ENCODE results near the gene DMRT3.

Gene DMRT3

DNA sequence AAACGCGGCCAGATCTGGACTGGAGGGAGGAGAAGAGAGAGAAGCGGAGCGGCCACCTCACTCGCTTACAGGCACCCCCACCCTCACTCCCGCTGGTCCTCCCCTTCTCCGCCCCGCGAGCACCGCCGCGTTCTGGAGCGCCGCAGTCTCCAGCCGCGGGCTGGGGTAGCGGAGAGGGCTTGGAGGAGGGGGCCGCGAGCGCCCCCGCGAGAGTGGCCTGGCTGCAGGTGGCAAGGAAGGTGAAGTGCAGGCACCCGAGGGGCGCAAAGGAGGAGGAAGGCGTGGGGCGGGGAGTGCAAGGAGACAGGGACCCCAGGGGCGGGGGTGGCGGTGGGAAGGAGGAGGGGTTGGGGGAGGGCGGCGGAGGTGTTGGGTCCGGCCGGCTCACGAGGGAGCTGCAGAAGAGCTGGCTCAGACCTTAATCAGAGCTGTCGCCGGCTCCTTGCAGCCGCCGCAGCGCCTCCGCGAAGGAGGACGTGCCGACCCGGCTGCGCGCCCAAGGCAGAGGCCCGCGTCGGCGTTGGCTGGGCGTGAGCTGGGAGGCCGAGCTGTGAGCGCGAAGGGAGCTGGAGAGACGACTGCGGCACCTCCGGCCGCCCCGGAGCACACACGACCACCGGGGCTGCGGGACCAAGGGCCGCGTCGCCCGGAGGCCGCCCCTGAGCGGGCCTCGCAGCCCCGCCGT is at the start of gene DMRT3:
DMRT3 (plus strand) TSS at position 398 of the 685 bp plus-strand sequence. CDS start 347 bp downstream, outside the sequence.
- DNase-seq = no peak

DNA sequence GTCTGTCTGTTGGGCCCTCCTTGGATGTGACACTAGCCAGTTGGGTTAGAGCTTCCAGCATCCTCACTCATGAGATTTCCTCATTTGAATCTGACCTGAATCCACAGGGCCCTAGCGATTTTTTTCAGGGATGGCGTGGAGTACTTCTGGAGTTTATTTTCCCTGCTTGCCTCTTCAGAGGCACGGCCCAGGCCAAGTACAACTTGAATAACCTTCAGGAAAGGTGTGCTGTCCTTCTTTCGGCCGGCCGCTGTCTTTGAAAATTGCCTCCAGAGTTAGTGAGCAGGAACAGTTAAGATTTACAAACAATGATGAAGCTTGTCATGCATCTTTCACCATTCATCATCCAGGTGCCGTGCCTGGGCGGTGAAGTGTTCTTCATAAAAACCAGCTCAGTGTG is 49.5 kb upstream of the DMRT3 start:
- DNase-seq = no peak

DNA sequence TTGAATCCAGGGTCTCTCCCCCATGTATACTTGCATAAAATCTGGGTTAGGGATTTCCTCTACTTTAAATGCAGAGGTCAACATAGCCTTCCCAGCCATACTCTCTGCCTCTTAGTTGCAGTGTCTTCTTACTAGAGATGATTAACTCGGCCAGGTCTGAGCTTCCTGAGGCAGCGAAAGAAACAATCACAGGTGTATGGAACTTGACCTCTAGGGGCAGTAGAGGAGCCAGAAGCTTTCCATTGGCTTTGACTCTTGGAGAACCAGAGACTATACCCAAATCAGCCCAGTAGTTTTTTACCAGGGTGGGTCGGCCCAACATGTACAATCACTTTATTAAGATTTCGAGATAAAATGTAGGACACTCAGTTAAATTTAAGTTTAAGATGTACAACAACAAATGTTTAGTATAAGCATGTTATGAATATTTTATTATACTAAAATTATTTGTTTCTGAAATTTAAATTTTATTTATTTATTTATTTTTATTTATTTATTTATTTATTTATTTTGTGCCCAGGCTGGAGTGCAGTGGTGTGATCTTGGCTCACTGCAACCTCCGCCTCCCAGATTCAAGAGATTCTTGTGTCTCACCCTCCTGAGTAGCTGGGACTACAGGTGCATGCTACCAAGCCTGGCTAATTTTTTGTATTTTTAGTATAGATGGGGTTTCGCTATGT is 48.0 kb upstream of the DMRT3 start:
- DNase-seq = no peak

DNA sequence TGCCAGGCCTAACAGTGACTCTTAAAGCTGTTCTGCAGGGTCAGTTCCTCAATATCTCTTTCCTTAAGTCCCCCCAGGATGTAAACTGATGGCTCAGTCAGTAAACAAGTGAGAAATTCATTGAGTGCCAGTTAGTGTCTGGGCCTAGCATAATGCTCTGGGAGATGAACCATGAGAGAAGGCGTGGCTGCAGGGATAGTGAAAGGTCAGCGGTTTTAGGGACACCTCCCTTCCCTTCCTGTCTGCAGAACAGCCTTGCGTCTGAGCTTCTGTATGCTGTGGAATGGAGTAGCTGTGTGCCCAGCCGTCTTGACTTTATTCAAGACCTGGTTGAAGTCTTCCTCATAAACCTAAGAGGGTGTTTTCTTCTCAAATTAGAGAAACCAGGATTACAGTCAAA is 46.7 kb upstream of the DMRT3 start:
- no peak for DNase-seq

GRCh38 chr9:933356-933755 is 43.1 kb upstream of the DMRT3 start:
- no peak for DNase-seq

GRCh38 chr9:935348-935965 is 41.0 kb upstream of the DMRT3 start:
- DNase-seq = no peak

DNA sequence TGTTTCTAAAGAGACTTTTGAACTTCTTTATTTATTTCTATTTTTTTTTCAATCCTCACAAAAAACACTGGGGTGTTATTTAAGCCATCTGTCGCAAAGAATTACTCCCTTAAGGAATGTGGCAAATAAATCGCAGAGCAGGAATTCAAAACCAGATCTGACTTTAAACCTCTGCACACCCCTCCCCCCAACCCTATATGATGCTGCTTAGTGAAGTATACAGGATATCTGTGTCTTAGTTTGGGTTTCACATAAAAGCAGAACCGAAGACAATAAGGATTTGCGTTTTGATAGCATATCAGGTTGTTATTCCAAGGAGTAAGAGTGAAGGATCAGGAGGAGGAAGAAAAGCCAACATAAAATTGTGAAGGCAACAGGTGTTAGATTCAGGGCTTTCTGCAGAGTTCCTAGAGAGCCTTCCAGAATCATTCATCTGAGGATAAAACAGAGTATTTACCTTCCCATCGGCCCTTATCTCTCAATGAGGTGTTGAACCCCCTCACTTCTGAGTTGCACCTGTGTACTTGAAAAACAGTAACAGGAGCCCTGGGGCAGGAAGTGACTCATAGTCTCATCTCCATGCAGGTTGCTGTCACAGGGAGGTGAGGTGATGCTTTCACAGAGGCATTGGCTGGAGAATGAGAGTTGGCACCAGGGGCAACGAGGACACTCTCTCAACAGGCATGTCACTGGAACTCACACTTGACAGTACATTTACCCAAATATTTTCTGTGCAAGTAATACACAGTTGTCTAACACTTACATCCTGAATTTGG is 33.5 kb upstream of the DMRT3 start:
- no peak for DNase-seq

- DNase-seq = no peak
Measured at GRCh38 chr9:947985-948384, 28.5 kb upstream of the DMRT3 start.

DNA sequence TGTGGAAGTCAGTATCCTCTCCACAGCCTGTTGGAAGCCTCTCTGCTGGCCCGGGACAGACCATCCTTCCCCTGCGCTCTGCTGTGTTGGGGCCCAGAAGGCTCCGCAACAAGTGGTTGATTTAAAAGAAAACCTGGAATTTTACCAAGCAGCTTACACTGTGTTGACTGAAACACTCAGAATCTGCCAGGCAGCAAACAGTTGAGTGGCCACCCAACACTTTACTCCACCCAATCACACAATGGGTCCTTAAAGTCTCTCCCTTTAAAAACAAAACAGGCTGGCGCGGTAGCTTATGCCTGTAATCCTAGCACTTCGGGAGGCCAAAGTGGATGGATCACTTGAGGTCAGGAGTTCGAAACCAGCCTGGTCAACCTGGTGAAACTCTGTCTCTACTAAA is 28.0 kb upstream of the DMRT3 start:
- no peak for DNase-seq

GRCh38 chr9:950139-950538 is 26.3 kb upstream of the DMRT3 start:
- DNase-seq = no peak

- no peak for DNase-seq
Measured at GRCh38 chr9:952546-952945, 23.9 kb upstream of the DMRT3 start.

DNA sequence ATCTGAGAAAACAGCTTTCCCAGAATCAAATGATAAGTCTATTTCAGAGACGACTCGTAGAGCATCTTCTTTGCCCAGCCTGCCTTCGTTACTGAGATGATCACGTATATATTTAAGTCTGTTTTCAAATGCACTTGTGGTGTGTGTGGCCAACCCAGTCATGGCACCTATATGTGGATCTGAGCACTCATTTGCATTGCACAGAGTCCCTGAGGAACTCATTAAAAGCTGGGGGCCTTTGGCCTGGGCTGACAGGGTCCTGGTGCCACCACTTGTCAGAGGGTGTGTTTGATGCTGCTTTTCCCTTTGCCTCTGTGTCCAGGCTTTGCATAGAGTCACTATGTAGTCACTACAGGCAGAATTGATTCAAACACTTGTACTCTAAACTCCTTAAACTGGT is 17.4 kb upstream of the DMRT3 start:
- DNase-seq = no peak

GRCh38 chr9:959914-960313 is 16.5 kb upstream of the DMRT3 start:
- no peak for DNase-seq

GRCh38 chr9:962023-962422 is 14.4 kb upstream of the DMRT3 start:
- no peak for DNase-seq

- no peak for DNase-seq
Measured at GRCh38 chr9:965497-965896, 11.0 kb upstream of the DMRT3 start.

DNA sequence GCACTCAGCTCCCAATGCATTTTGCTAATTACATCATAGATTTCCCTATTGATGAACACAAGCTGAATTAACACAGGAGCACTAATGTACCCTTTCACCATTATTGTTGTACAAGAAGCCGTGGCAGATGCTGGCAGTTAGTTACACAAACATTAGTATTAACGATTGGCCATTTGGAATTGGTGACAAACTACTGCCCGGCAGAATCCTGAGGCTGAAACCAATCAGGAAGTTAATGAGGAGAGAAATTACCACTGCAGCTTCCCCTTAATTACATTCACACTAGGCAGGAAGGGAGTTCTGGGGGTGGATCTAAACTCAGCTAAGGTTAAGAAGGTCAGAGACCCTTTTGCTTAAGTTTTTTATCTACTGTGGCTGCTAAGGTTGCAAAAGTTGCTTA is 9.6 kb upstream of the DMRT3 start:
- DNase-seq = no peak

- no peak for DNase-seq
Measured at GRCh38 chr9:967436-967835, 9.0 kb upstream of the DMRT3 start.

- DNase-seq = no peak
Measured at GRCh38 chr9:967903-968641, 8.4 kb upstream of the DMRT3 start.

GRCh38 chr9:969310-970150 is 6.9 kb upstream of the DMRT3 start:
- DNase-seq = no peak

DNA sequence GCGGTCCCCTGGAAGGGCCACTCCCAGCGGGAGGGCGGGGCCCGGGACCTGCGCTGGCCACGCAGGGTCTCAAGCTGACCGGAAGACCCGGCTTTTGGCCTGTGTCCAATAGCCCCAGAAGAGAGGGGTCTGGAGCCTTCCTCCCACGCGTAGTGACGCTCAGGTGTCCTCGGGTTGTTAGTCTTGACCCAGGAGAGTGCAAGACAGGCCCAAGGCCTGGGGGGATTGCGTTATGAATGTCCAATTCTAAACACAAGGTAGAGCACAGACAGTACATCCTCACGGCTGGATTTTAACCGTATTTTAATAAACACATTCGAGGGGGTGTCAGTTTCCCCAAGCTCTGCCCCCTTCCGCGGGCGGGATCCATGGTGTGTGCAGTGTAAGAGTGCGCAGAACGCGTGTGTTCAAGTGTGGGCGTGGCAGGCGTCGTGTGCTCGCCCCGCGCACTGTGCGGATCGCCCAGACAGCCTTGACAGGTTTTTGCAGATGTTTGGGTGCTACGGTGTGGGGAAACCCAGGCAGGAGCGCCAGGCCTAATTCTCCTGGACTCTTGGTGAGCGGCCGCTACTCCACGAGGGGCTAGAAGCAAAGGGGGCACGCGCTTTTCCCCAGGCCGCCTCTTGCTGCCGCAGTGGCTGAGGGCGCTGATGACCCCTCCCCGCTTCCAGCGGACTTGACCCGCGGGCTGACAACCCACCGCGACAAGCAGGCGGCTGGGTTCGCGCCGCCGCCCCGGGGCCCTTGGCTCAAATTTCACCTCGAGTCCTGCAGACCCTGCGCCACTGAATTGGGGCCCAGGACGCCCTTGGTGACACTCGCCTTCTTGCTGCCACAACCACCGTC is 6.1 kb upstream of the DMRT3 start:
- no peak for DNase-seq

Data from midbrain (tissue), 1 donor.